Heart left ventricle (tissue), 16 donors: ENCODE results near the gene TTLL10. TPM values are rescaled to one million over a fixed set of nuclear protein-coding genes. Genes with fewer than 3 reads are reported as not detected.

Source experiments
- ATAC-seq, 4 donors: fragments of 200-7000 bp; cut with Tn5 transposase; one replicate each; pipeline ENCODE4 v1.9.1; 2020 to 2022; ENCODE audit warnings: moderate library complexity in 4 of 4, mild to moderate bottlenecking in 3 of 4, moderate number of reproducible peaks in 1 of 4
- DNase-seq, 5 donors: peaks; one replicate each; pipeline ENCODE4 v3.0.0-alpha.2; 2020
- H3K27ac ChIP-seq, 12 donors: fragments of 200-600 bp; sonication (generic) in 4 of 12; one replicate each; pipeline versions ENCODE4 v1.5.0 to v1.8.0; 2016 to 2022; ENCODE audit warnings: mild to moderate bottlenecking in 2 of 12
- H3K27me3 ChIP-seq, 9 donors: fragments of 200-600 bp; sonication (generic) in 2 of 9; one replicate each; pipeline versions ENCODE4 v1.5.1 to v1.8.0; 2016 to 2022; ENCODE audit warnings: mild to moderate bottlenecking in 3 of 9
- H3K36me3 ChIP-seq, 9 donors: fragments of 200-600 bp; sonication (generic) in 2 of 9; one replicate each; pipeline versions ENCODE4 v1.5.0 to v1.8.0; 2018 to 2022; ENCODE audit warnings: mild to moderate bottlenecking in 2 of 9
- H3K4me1 ChIP-seq, 12 donors: fragments of 200-600 bp; sonication (generic) in 4 of 12; one replicate each; pipeline versions ENCODE4 v1.5.0 to v1.8.0; 2016 to 2022; ENCODE audit warnings: mild to moderate bottlenecking in 3 of 12
- H3K4me3 ChIP-seq, 12 donors: fragments of 200-600 bp; sonication (generic) in 4 of 12; one replicate each; pipeline versions ENCODE4 v1.5.0 to v1.8.0; 2017 to 2022; ENCODE audit warnings: mild to moderate bottlenecking in 9 of 12, moderate library complexity in 4 of 12
- H3K9me3 ChIP-seq, 12 donors: fragments of 200-600 bp; sonication (generic) in 4 of 12; one replicate each; pipeline versions ENCODE4 v1.5.0 to v1.8.0; 2016 to 2022; ENCODE audit warnings: mild to moderate bottlenecking in 1 of 12
- POLR2A ChIP-seq, 2 donors: fragments of 450-650 bp; IDR thresholded peaks; one replicate each; pipeline ENCODE4 v1.6.1; 2017; ENCODE audit warnings: antibody characterized with exemption in 2 of 2, mild to moderate bottlenecking in 2 of 2, moderate library complexity in 2 of 2
- WGBS, 4 donors: extraction: QIAGEN DNeasy Blood & Tissue Kit in 2 of 4; methylation state at CpG; one replicate each; pipeline versions ENCODE4 v1.1.5 to v1.1.7; 2013 to 2018; 5-methylcytosine and 5-hydroxymethylcytosine counted together
- intact Hi-C, 10 donors: fragments of 100-400 bp; cut with DNase I; formaldehyde crosslinking; loops; one replicate each; pipeline versions ENCODE4 v1.11.1 to v1.14.2; 2022
- microRNA counts, 2 donors: library from miRNA; unstranded; fragments of <30 nt; microRNA quantifications; one replicate each; lab custom pipeline; 2016
- microRNA-seq, 4 donors: library from miRNA; unstranded; fragments of <30 nt; microRNA quantifications; one replicate each; pipeline versions ENCODE4 to v1.2.0, GENCODE V29; 2017 to 2020
- polyA plus RNA-seq, 2 donors: library from polyadenylated mRNA; stranded (reverse); fragments of 200-250 nt; gene quantifications; one replicate each; pipeline ENCODE4 v1.2.3, GENCODE V29; 2013
- total RNA-seq, 9 donors: library from RNA; depleted of rRNA in 2 of 9; stranded (reverse); fragments of >200 nt in 2 of 9; fragmentation: NEBNext Ultra II Directional in 3 of 9; extraction: Animal tissue kit (Norgen Biotek cat#: 25700) in 3 of 9; gene quantifications; one replicate each; pipeline versions ENCODE4 v1.1.0 to v1.2.4, GENCODE V29; 2016 to 2023
- TF ChIP-seq, protein P1 (sequence below), 12 donors: fragments of 200-600 bp; sonication (generic) in 4 of 12; IDR thresholded peaks; one replicate each; pipeline versions ENCODE4 v1.5.0 to v1.8.0; 2018 to 2022; ENCODE audit warnings: antibody characterized with exemption in 12 of 12, mild to moderate bottlenecking in 5 of 12
- donor health status: ischemic (EF 13 %, LVEDD 7.1; RV severe dilation, severe dysfunction).
- donor health status: healthy with polysubstance abuse.
- donor health status: DM: no; HTN: yes; CAD: no.
- donor health status: DM: no; HTN: no; CAD: no.
- donor health status: ischemic (EF 25% LVEDD 6.9; RV normal size, moderate dysfunction).
- donor health status: ischemic (EF 25% LVEDD 5.7; RV mildly dilated, moderate dysfunction).
- donor health status: healthy.
- donor health status: DM: yes; HTN: yes; CAD: no.
- donor health status: ischemic (EF 35%, LVEDD 5.7; RV mildly dilated, moderate dysfunction).
- donor health status: nonischemic (EF 11% LVEDD 7.7; RV severe dilation, severe dysfunction).
- donor health status: DM: yes; HTN: yes; CAD: no.
- donor health status: PGD.
- donor health status: ischemic (EF 29% LVEDD 5.4; RV normal size, mild dysfunction).
- donor health status: nonischemic (EF 23%, LVEDD 6.1; RV moderate dilation, normal function).

The TTLL10 gene
- total and polyA plus RNA-seq, 11 donors = 0.03 to 0.53 (median 0.21) TPM; not detected in 4

DNA sequence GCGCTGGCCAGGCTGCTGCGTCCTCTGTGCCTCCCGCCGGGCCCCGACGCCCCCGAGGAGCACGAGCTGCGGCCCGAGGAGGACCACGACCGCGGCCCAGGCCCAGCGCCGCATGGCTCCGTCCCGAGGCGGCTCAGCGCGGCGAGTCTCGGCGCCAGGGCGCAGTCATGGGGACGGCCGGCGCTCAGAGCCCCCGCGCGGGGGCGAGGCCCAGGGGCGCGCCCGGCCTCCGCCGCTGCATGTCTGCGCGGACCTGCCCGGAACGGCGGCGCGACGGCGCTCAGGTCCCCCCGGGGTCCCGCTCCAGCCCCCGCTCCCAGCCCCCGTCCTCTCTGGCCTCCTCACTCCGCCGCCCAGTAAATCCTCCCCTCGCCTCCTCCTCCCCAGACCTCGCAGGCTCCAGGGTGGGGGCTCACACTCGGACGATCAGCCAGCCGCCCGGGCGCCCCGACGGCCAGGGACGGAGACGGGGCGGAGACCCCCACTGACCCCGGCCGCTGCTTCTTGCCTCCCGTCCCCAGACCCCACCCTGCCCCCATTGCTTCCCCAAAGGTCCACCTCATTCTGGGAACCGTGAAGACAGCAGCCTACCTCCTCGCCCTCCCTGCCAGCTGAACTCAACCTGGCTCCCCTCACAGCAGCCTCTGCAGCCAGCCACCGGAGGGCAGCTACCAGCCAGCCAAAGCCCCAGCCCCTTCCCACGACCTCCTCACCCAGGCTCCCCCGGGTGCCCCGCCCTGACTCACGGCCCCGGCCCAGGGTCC is 73.1 kb downstream of the TTLL10 start, which contains the start of gene C1QTNF12:
C1QTNF12 (minus strand) TSS at position 146 of the 764 bp plus-strand sequence; CDS start at position 114, 32 bp downstream.
- H3K9me3 ChIP-seq = no peaks in the 10 kb centered on the region
- WGBS, 4 donors = 5 to 20% (median 10%) methylated on average over 25 to 74 of the region's 74 CpGs
- peaks cover 6 to 36% (median 18%) of the 10 kb centered on the region in 9 donors for H3K27me3 ChIP-seq
- H3K36me3 ChIP-seq = peaks cover 0 to 1% (median 0%) of the 10 kb centered on the region in 9 donors
- H3K4me3 ChIP-seq = no peak within 1 kb of the TSS
- intact Hi-C loops = loop anchor here in 1 of 10 donors (5.0 kb wide), 1 partner anchor 124 kb away; no protein-coding TSS in a partner anchor
- no peak for DNase-seq
- TF ChIP-seq, protein P1, sequence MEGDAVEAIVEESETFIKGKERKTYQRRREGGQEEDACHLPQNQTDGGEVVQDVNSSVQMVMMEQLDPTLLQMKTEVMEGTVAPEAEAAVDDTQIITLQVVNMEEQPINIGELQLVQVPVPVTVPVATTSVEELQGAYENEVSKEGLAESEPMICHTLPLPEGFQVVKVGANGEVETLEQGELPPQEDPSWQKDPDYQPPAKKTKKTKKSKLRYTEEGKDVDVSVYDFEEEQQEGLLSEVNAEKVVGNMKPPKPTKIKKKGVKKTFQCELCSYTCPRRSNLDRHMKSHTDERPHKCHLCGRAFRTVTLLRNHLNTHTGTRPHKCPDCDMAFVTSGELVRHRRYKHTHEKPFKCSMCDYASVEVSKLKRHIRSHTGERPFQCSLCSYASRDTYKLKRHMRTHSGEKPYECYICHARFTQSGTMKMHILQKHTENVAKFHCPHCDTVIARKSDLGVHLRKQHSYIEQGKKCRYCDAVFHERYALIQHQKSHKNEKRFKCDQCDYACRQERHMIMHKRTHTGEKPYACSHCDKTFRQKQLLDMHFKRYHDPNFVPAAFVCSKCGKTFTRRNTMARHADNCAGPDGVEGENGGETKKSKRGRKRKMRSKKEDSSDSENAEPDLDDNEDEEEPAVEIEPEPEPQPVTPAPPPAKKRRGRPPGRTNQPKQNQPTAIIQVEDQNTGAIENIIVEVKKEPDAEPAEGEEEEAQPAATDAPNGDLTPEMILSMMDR (IDR thresholded peaks at IDR 0.05) = no peak
- TF ChIP-seq POLR2A (IDR thresholded peaks at IDR 0.05) = no peak
- peaks cover 0 to 27% (median 0%) of the 10 kb centered on the region in 12 donors for H3K4me1 ChIP-seq
- no peak within 1 kb of the TSS for H3K27ac ChIP-seq
- ATAC-seq = peak in 1 of 4 donors; percentile 20

DNA sequence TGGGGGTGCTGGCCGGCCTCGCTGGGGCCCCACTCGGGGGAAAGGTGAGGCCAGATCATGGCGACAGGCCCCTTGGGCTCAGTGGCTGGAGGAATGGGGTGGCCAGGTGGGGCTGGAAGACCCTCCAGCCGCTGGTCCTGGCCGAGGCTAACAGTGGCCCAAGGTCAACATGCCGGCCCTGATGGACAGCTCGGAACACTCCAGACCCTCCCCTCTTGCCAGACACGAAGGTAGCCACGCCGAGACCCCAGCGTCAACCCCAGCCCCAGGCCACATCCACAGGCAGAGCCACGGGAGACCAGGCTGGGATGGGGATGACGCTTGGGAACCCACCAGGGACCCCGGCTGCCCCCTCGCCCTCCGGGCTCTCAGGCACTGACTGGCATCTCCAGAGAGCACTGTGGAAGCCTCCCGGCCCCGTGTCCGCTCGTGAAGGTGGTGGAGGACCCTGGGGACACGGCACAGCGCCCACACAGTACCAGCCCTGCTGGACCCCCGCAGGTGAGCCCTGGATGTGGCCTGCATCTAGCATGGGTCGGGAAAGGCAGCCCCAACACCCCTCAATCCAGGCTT is 73.7 kb downstream of the TTLL10 start:
- intact Hi-C loops = loop anchor here in 1 of 10 donors (5.0 kb wide), 1 partner anchor 125 kb away; no protein-coding TSS in a partner anchor
- TF ChIP-seq, protein P1 (IDR thresholded peaks at IDR 0.05) = no peak
- TF ChIP-seq POLR2A (IDR thresholded peaks at IDR 0.05) = no peak
- Histone ChIP-seq H3K4me3 (no peak overlapping the region), H3K4me1 (peaks cover 0 to 27% (median 0%) of the 10 kb centered on the region in 12 donors), H3K36me3 (peaks cover 0 to 6% (median 2%) of the 10 kb centered on the region in 9 donors), H3K27me3 (peaks cover 6 to 34% (median 18%) of the 10 kb centered on the region in 9 donors), H3K9me3 (no peaks in the 10 kb centered on the region), H3K27ac (no peak overlapping the region)
- no peak for DNase-seq
- WGBS, 4 donors = 66 to 73% (median 69%) methylated on average over 10 to 25 of the region's 25 CpGs
- no peak for ATAC-seq

MicroRNAs within 50 kb of the gene (microRNA counts, 767-probe panel; counts per million panel counts)
- 71.6 to 1,023 counts per million in 2 donors for microRNA hsa-miR-200a-3p (lab: Ali Mortazavi, UCI)
- microRNA hsa-miR-200b-3p (lab: Ali Mortazavi, UCI) = 71.6 to 908 counts per million in 2 donors
- microRNA hsa-miR-429 (lab: Ali Mortazavi, UCI) = 0 to 71.6 counts per million in 2 donors

Small RNAs within 50 kb of the gene (microRNA-seq; reads per million reads assigned to microRNA genes)
- gene MIR200A (0.77 to 6.0 (median 1.2) reads per million in 4 donors), gene MIR200B (3.9 to 24.6 (median 7.2) reads per million in 4 donors), gene MIR429 (0.26 to 2.4 (median 0.98) reads per million in 4 donors)

Other genes with a start within 250 kb of the TTLL10 start
- gene SAMD11, start 250.0 kb upstream of the TTLL10 start, total RNA-seq = 1 to 10 TPM in 4 of 9 donors, under 1 TPM in 5; 0.38 to 3.2 (median 0.96) TPM
- gene SAMD11, start 250.0 kb upstream of the TTLL10 start, polyA plus RNA-seq = 1 to 10 TPM in 1 of 2 donors, under 1 TPM in 1; 0.54 to 1.3 TPM
- gene NOC2L, start 214.6 kb upstream of the TTLL10 start, total RNA-seq = 10 to 100 TPM; 36.0 to 63.6 (median 43.3) TPM
- 10 to 100 TPM; 55.1 to 85.3 TPM for gene NOC2L, start 214.6 kb upstream of the TTLL10 start, polyA plus RNA-seq
- gene KLHL17, start 213.3 kb upstream of the TTLL10 start, total RNA-seq = 1 to 10 TPM; 1.6 to 6.8 (median 4.7) TPM
- 1 to 10 TPM; 5.4 to 5.5 TPM for gene KLHL17, start 213.3 kb upstream of the TTLL10 start, polyA plus RNA-seq
- gene PLEKHN1, start 207.4 kb upstream of the TTLL10 start, total RNA-seq = under 1 TPM in 2 of 9 donors, not detected in 7; 0.37 to 0.63 TPM
- under 1 TPM; 0.15 TPM for gene PLEKHN1, start 207.4 kb upstream of the TTLL10 start, polyA plus RNA-seq
- 100 to 1,000 TPM in 6 of 9 donors, 10 to 100 TPM in 3; 52.8 to 149 (median 104) TPM for gene PERM1, start 191.8 kb upstream of the TTLL10 start, total RNA-seq
- 100 to 1,000 TPM in 1 of 2 donors, 10 to 100 TPM in 1; 53.3 to 353 TPM for gene PERM1, start 191.8 kb upstream of the TTLL10 start, polyA plus RNA-seq
- 10 to 100 TPM; 26.8 to 98.1 (median 42.0) TPM for gene HES4, start 173.8 kb upstream of the TTLL10 start, total RNA-seq
- 10 to 100 TPM; 25.7 to 29.2 TPM for gene HES4, start 173.8 kb upstream of the TTLL10 start, polyA plus RNA-seq
- 100 to 1,000 TPM in 1 of 9 donors, 10 to 100 TPM in 8; 17.0 to 189 (median 32.8) TPM for gene ISG15, start 160.4 kb upstream of the TTLL10 start, total RNA-seq
- 10 to 100 TPM; 34.4 to 76.5 TPM for gene ISG15, start 160.4 kb upstream of the TTLL10 start, polyA plus RNA-seq
- 10 to 100 TPM in 8 of 9 donors, 1 to 10 TPM in 1; 9.7 to 45.7 (median 22.7) TPM for gene AGRN, start 153.8 kb upstream of the TTLL10 start, total RNA-seq
- 10 to 100 TPM; 11.8 to 14.1 TPM for gene AGRN, start 153.8 kb upstream of the TTLL10 start, polyA plus RNA-seq
- not detected for gene RNF223, start 99.6 kb upstream of the TTLL10 start, total RNA-seq
- not detected for gene RNF223, start 99.6 kb upstream of the TTLL10 start, polyA plus RNA-seq
- 1 to 10 TPM; 3.7 to 6.6 (median 4.2) TPM for gene C1orf159, start 57.8 kb upstream of the TTLL10 start, total RNA-seq
- gene C1orf159, start 57.8 kb upstream of the TTLL10 start, polyA plus RNA-seq = 1 to 10 TPM; 7.1 to 7.2 TPM
- gene TNFRSF18, start 32.7 kb downstream of the TTLL10 start, total RNA-seq = under 1 TPM in 2 of 9 donors, not detected in 7; 0.77 to 0.93 TPM
- gene TNFRSF18, start 32.7 kb downstream of the TTLL10 start, polyA plus RNA-seq = under 1 TPM in 1 of 2 donors, not detected in 1; 0.24 TPM
- 10 to 100 TPM in 1 of 9 donors, 1 to 10 TPM in 8; 1.1 to 23.8 (median 2.7) TPM for gene TNFRSF4, start 40.3 kb downstream of the TTLL10 start, total RNA-seq
- 1 to 10 TPM; 3.2 to 4.0 TPM for gene TNFRSF4, start 40.3 kb downstream of the TTLL10 start, polyA plus RNA-seq
- gene SDF4, start 58.1 kb downstream of the TTLL10 start, total RNA-seq = 100 to 1,000 TPM; 102 to 167 (median 120) TPM
- 100 to 1,000 TPM; 102 to 212 TPM for gene SDF4, start 58.1 kb downstream of the TTLL10 start, polyA plus RNA-seq
- gene B3GALT6, start 58.4 kb downstream of the TTLL10 start, total RNA-seq = 10 to 100 TPM in 7 of 9 donors, 1 to 10 TPM in 2; 8.1 to 21.4 (median 11.2) TPM
- gene B3GALT6, start 58.4 kb downstream of the TTLL10 start, polyA plus RNA-seq = 10 to 100 TPM in 1 of 2 donors, 1 to 10 TPM in 1; 6.7 to 15.7 TPM
- gene C1QTNF12, start 72.8 kb downstream of the TTLL10 start, total RNA-seq = 1 to 10 TPM in 2 of 9 donors, under 1 TPM in 5, not detected in 2; 0.72 to 3.5 (median 0.85) TPM
- under 1 TPM; 0.84 to 0.93 TPM for gene C1QTNF12, start 72.8 kb downstream of the TTLL10 start, polyA plus RNA-seq
- gene UBE2J2, start 100.0 kb downstream of the TTLL10 start, total RNA-seq = 10 to 100 TPM; 23.3 to 43.9 (median 33.2) TPM
- 10 to 100 TPM; 38.7 to 53.6 TPM for gene UBE2J2, start 100.0 kb downstream of the TTLL10 start, polyA plus RNA-seq
- gene SCNN1D, start 106.6 kb downstream of the TTLL10 start, total RNA-seq = 10 to 100 TPM in 1 of 9 donors, 1 to 10 TPM in 5, under 1 TPM in 3; 0.81 to 12.2 (median 3.7) TPM
- 1 to 10 TPM in 1 of 2 donors, under 1 TPM in 1; 0.47 to 6.2 TPM for gene SCNN1D, start 106.6 kb downstream of the TTLL10 start, polyA plus RNA-seq
- 10 to 100 TPM; 28.7 to 56.3 (median 34.1) TPM for gene ACAP3, start 134.1 kb downstream of the TTLL10 start, total RNA-seq
- 10 to 100 TPM; 20.1 to 59.5 TPM for gene ACAP3, start 134.1 kb downstream of the TTLL10 start, polyA plus RNA-seq
- gene PUSL1, start 134.7 kb downstream of the TTLL10 start, total RNA-seq = 10 to 100 TPM in 4 of 9 donors, 1 to 10 TPM in 5; 6.8 to 17.7 (median 9.7) TPM
- 10 to 100 TPM; 16.0 to 16.2 TPM for gene PUSL1, start 134.7 kb downstream of the TTLL10 start, polyA plus RNA-seq
- gene INTS11, start 150.8 kb downstream of the TTLL10 start, total RNA-seq = 10 to 100 TPM; 46.8 to 91.3 (median 67.6) TPM
- 100 to 1,000 TPM in 1 of 2 donors, 10 to 100 TPM in 1; 81.7 to 117 TPM for gene INTS11, start 150.8 kb downstream of the TTLL10 start, polyA plus RNA-seq
- gene CPTP, start 150.9 kb downstream of the TTLL10 start, total RNA-seq = 100 to 1,000 TPM in 2 of 9 donors, 10 to 100 TPM in 7; 50.7 to 220 (median 72.4) TPM
- gene CPTP, start 150.9 kb downstream of the TTLL10 start, polyA plus RNA-seq = 100 to 1,000 TPM in 1 of 2 donors, 10 to 100 TPM in 1; 57.6 to 226 TPM
- under 1 TPM; 0.21 to 0.80 (median 0.38) TPM for gene TAS1R3, start 157.4 kb downstream of the TTLL10 start, total RNA-seq
- gene TAS1R3, start 157.4 kb downstream of the TTLL10 start, polyA plus RNA-seq = 1 to 10 TPM in 1 of 2 donors, under 1 TPM in 1; 0.24 to 1.3 TPM
- gene DVL1, start 175.5 kb downstream of the TTLL10 start, total RNA-seq = 100 to 1,000 TPM in 3 of 9 donors, 10 to 100 TPM in 6; 75.3 to 177 (median 85.3) TPM
- gene DVL1, start 175.5 kb downstream of the TTLL10 start, polyA plus RNA-seq = 100 to 1,000 TPM; 110 to 129 TPM
- gene MXRA8, start 184.7 kb downstream of the TTLL10 start, total RNA-seq = 10 to 100 TPM; 10.5 to 49.3 (median 20.0) TPM
- 10 to 100 TPM; 17.7 to 19.5 TPM for gene MXRA8, start 184.7 kb downstream of the TTLL10 start, polyA plus RNA-seq
- gene AURKAIP1, start 201.3 kb downstream of the TTLL10 start, total RNA-seq = 100 to 1,000 TPM; 157 to 273 (median 188) TPM
- gene AURKAIP1, start 201.3 kb downstream of the TTLL10 start, polyA plus RNA-seq = 100 to 1,000 TPM; 268 to 465 TPM
- gene CCNL2, start 225.5 kb downstream of the TTLL10 start, total RNA-seq = 10 to 100 TPM; 35.4 to 66.5 (median 50.7) TPM
- 10 to 100 TPM; 42.3 to 87.8 TPM for gene CCNL2, start 225.5 kb downstream of the TTLL10 start, polyA plus RNA-seq
- gene MRPL20, start 233.4 kb downstream of the TTLL10 start, total RNA-seq = 100 to 1,000 TPM; 112 to 208 (median 128) TPM
- gene MRPL20, start 233.4 kb downstream of the TTLL10 start, polyA plus RNA-seq = 100 to 1,000 TPM; 147 to 238 TPM
- gene ANKRD65, start 247.4 kb downstream of the TTLL10 start, total RNA-seq = 1 to 10 TPM in 8 of 9 donors, under 1 TPM in 1; 0.58 to 4.0 (median 1.3) TPM
- gene ANKRD65, start 247.4 kb downstream of the TTLL10 start, polyA plus RNA-seq = 1 to 10 TPM in 1 of 2 donors, under 1 TPM in 1; 0.86 to 1.5 TPM